ENCODE data around the gene FKBP1A. TPM values are rescaled to one million over a fixed set of nuclear protein-coding genes. Genes with fewer than 3 reads are reported as not detected.

Gene FKBP1A
- total and polyA plus RNA-seq, 9 of the 15 experiments (the other 6 are each of a cell fraction or from before 2014, with no cell fraction given) = 48.8 to 502 (median 89.6) TPM

DNA sequence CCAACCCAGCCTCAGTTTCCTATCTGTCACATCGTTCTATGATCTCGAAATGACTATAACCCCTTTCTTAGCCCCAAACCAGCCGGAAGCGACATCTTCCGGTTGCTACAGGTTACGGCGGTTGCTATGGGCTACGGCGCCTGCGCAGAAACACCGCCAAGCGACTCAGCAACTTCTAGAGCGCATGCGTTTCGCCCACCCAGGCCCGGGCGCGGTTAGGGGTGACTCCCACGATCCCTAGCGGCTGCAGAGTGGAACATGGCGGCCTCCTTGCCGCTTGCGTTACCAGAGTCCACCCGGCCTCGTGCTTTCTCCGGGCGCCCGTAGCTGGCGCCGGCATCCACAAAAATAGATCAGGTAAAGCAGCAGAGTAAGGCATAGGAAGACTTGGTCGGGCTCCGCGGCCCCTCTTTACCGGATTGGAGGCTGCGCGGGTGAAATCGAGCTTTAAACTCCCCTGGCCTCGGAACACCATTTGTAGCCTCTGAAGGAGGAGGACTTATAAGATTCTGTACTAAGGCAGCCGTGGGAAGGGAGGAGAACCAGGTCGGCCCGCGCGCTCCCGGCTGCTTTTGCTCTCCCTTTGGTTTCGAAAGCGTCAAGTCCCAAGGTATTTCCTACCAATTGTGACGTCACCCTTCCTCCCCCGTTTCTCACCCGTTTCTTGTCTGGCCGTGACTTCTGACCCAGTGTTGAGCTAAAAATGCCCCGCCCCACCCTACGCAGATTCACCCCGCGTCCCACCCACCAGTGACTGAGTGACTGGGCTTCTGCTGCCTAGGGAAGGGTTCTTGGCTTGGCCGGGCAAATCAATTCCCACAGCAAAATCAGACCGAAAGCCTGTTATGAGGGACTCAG is 67.5 kb downstream of the FKBP1A start (continued):
- TF ChIP-seq ZNF311 (CRISPR knock-in tag; IDR thresholded peaks at IDR 0.05) (no peak), TEAD1 (CRISPR knock-in tag; IDR thresholded peaks at IDR 0.05) (peak in 1 of 2 experiments; percentile 18; a peak in 1 of 4 replicates), ZNF398 (CRISPR knock-in tag; IDR thresholded peaks at IDR 0.05) (no peak), SRF (CRISPR knock-in tag; IDR thresholded peaks at IDR 0.05) (no peak; a peak in 1 of 4 replicates), ETV5 (CRISPR knock-in tag; IDR thresholded peaks at IDR 0.05; ENCODE audit: low read depth) (no peak; the same call in 1 of the 2 replicates), GABPB2 (CRISPR knock-in tag; conservative IDR thresholded peaks at IDR 0.05) (no peak), SOX6 (IDR thresholded peaks at IDR 0.05) (peak; percentile 47), COPS2 (conservative IDR thresholded peaks at IDR 0.05) (no peak), YBX1 (IDR thresholded peaks at IDR 0.05) (no peak), MBD2 (IDR thresholded peaks at IDR 0.05; ENCODE audit: borderline replicate concordance, low read depth) (peak; percentile 73; the same call in 1 of the 2 replicates), EWSR1 (IDR thresholded peaks at IDR 0.05; ENCODE audit: borderline replicate concordance, low read depth, partially characterized antibody) (no peak), RCOR1 (IDR thresholded peaks at IDR 0.05; ENCODE audit: borderline replicate concordance in 1 of 2, low read depth in 2 of 2, low read length in 2 of 2) (peak in 1 of 2 experiments; percentile 64; a peak in 1 of 4 replicates), CBX2 (IDR thresholded peaks at IDR 0.05; ENCODE audit: insufficient read depth, low read length, poor library complexity, severe bottlenecking) (no peak), ELF2 (CRISPR knock-in tag; IDR thresholded peaks at IDR 0.05) (no peak), NBN (IDR thresholded peaks at IDR 0.05; ENCODE audit: low read depth) (peak; percentile 86; the same call in 1 of the 2 replicates), ZNF785 (CRISPR knock-in tag; IDR thresholded peaks at IDR 0.05) (no peak), NFIC (IDR thresholded peaks at IDR 0.05) (0 out of 2 replicates have a peak, but pooled peaks have one; percentile 12), ZNF589 (CRISPR knock-in tag; IDR thresholded peaks at IDR 0.05; ENCODE audit: low read depth) (0 out of 2 replicates have a peak, but pooled peaks have one; percentile 58), GTF2E2 (tag; IDR thresholded peaks at IDR 0.05) (peak; percentile 80), HMG20A (CRISPR knock-in tag; conservative IDR thresholded peaks at IDR 0.05) (no peak), BRD4 (IDR thresholded peaks at IDR 0.05) (peak; percentile 97), POLR2H (tag; IDR thresholded peaks at IDR 0.05; ENCODE audit: low read depth) (peak; percentile 81)
- TF ChIP-seq, protein P1, sequence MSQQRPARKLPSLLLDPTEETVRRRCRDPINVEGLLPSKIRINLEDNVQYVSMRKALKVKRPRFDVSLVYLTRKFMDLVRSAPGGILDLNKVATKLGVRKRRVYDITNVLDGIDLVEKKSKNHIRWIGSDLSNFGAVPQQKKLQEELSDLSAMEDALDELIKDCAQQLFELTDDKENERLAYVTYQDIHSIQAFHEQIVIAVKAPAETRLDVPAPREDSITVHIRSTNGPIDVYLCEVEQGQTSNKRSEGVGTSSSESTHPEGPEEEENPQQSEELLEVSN (IDR thresholded peaks at IDR 0.05; ENCODE audit: borderline replicate concordance in 1 of 2, extremely low read depth in 1 of 2, insufficient read depth in 1 of 2, insufficient read length in 1 of 2, low read depth in 1 of 2, low read length in 1 of 2, poor library complexity in 1 of 2, severe bottlenecking in 1 of 2) = peak in 1 of 2 experiments; percentile 46
- TF ChIP-seq, protein P2, sequence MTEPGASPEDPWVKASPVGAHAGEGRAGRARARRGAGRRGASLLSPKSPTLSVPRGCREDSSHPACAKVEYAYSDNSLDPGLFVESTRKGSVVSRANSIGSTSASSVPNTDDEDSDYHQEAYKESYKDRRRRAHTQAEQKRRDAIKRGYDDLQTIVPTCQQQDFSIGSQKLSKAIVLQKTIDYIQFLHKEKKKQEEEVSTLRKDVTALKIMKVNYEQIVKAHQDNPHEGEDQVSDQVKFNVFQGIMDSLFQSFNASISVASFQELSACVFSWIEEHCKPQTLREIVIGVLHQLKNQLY (CRISPR knock-in tag; conservative IDR thresholded peaks at IDR 0.05) = no peak

Measured in K562 (cell line).